GM12878 (cell line): ENCODE data around the gene CDC42EP1. TPM values are rescaled to one million over a fixed set of nuclear protein-coding genes. Genes with fewer than 3 reads are reported as not detected.

Experiments used
- ATAC-seq: fragments of 200-7000 bp; cut with Tn5 transposase; 3 replicates; pipeline ENCODE4 v1.9.1; 2020; ENCODE audit warnings: mild to moderate bottlenecking, moderate library complexity
- BruUV-seq: library from RNA; stranded (reverse); fragments of 400-500 nt; replicated peaks from 2 replicates; lab custom pipeline; 2021; lab: Mats Ljungman, UMichigan
- CTCF ChIA-PET: fragments of 300-600 bp; sonication (Branson Sonifier 250); formaldehyde crosslinking; extraction: SDS; loops from one replicate; lab custom pipeline; 2021; ENCODE audit warnings: inconsistent platforms; lab: Yijun Ruan, JAX
- POLR2A ChIA-PET: fragments of 350-600 bp; formaldehyde crosslinking; extraction: SDS; loops from one replicate; lab custom pipeline; 2021; ENCODE audit warnings: inconsistent platforms; lab: Charles Lee
- RAD21 ChIA-PET: fragments of 300-600 bp; sonication (Branson Sonifier 250); formaldehyde crosslinking; loops from one replicate; lab custom pipeline; 2023; ENCODE audit warnings: antibody characterized with exemption; ENCODE audit not compliant: unreplicated experiment; lab: Charles Lee
- SMC1A ChIA-PET: fragments of 300-600 bp; sonication (Branson Sonifier 250); formaldehyde crosslinking; loops from one replicate; lab custom pipeline; 2023; ENCODE audit not compliant: unreplicated experiment, uncharacterized antibody; lab: Charles Lee
- DNase-seq: peaks from one replicate; pipeline ENCODE4 v3.0.0-alpha.2; 2011; ENCODE audit warnings: low read depth, low spot score
- FAIRE-seq: peaks from 3 replicates; lab custom pipeline; 2011; peaks lifted over from hg19 to GRCh38; lab: Jason Lieb, UNC
- H2AFZ ChIP-seq: 2 replicates; pipeline ENCODE4 v1.6.0; 2011; ENCODE audit warnings: low read depth, low read length, control low read depth; ENCODE audit not compliant: control insufficient read depth
- H3K27ac ChIP-seq: 2 replicates; pipeline ENCODE4 v1.5.1; 2011; ENCODE audit warnings: control low read depth; ENCODE audit not compliant: control insufficient read depth, insufficient read depth
- H3K27me3 ChIP-seq, 2 experiments: replicated peaks in 1 of 2; 2 replicates each; pipeline versions ENCODE4 v1.6.0 to v1.6.1; 2011; ENCODE audit warnings: low read length in 1 of 2; ENCODE audit not compliant: control insufficient read depth in 2 of 2, insufficient read depth in 2 of 2
- H3K36me3 ChIP-seq, 2 experiments: 2 replicates each; pipeline ENCODE4 v1.5.1; 2011; ENCODE audit warnings: low read length in 1 of 2; ENCODE audit not compliant: control insufficient read depth in 2 of 2, insufficient read depth in 2 of 2
- H3K4me1 ChIP-seq: 2 replicates; pipeline ENCODE4 v1.6.1; 2011; ENCODE audit warnings: mild to moderate bottlenecking, low read length, moderate library complexity, mixed read lengths; ENCODE audit not compliant: control insufficient read depth, insufficient read depth
- H3K4me2 ChIP-seq: 2 replicates; pipeline ENCODE4 v1.6.0; 2011; ENCODE audit warnings: control low read depth; ENCODE audit not compliant: control insufficient read depth, insufficient read depth
- H3K4me3 ChIP-seq: fragments of 200-600 bp; sonication (generic); 2 replicates; pipeline ENCODE4 v1.5.1; 2016
- H3K79me2 ChIP-seq: 2 replicates; pipeline ENCODE4 v1.6.0; 2011; ENCODE audit warnings: low read length; ENCODE audit not compliant: control insufficient read depth, insufficient read depth
- H3K9ac ChIP-seq: 2 replicates; pipeline ENCODE4 v1.8.0; 2011; ENCODE audit warnings: low read length, control low read depth, mixed read lengths; ENCODE audit not compliant: control insufficient read depth, insufficient read depth
- H3K9me3 ChIP-seq: replicated peaks from 3 replicates; pipeline ENCODE4 v1.5.1; 2011; ENCODE audit warnings: mild to moderate bottlenecking, low read length; ENCODE audit not compliant: control insufficient read depth, insufficient read depth
- H4K20me1 ChIP-seq: 2 replicates; pipeline ENCODE4 v1.6.0; 2011; ENCODE audit not compliant: control insufficient read depth, insufficient read depth
- CHD2 ChIP-seq: IDR thresholded peaks from 2 replicates; pipeline ENCODE4 v1.6.1; 2011; ENCODE audit warnings: low read depth, low read length, improper control_type of control experiment, borderline replicate concordance
- GATAD2B ChIP-seq: fragments of 450-650 bp; conservative IDR thresholded peaks from 2 replicates; pipeline ENCODE4 v1.6.1; 2017; ENCODE audit warnings: low read depth, mild to moderate bottlenecking, moderate library complexity
- HDGF ChIP-seq: fragments of 450-650 bp; IDR thresholded peaks from 2 replicates; pipeline ENCODE4 v1.6.1; 2016; ENCODE audit warnings: antibody characterized with exemption
- KLF5 ChIP-seq: fragments of 450-650 bp; IDR thresholded peaks from 2 replicates; pipeline ENCODE4 v1.6.1; 2014; ENCODE audit warnings: mild to moderate bottlenecking; ENCODE audit not compliant: partially characterized antibody
- LARP7 ChIP-seq: fragments of 450-650 bp; IDR thresholded peaks from 2 replicates; pipeline ENCODE4 v1.6.1; 2017; ENCODE audit warnings: mild to moderate bottlenecking
- NFXL1 ChIP-seq: fragments of 450-650 bp; IDR thresholded peaks from 2 replicates; pipeline ENCODE4 v1.6.1; 2017; ENCODE audit warnings: antibody characterized with exemption, mild to moderate bottlenecking, borderline replicate concordance
- POLR2AphosphoS2 ChIP-seq: IDR thresholded peaks from 2 replicates; pipeline ENCODE4 v1.6.1; 2011; ENCODE audit warnings: low read depth, mild to moderate bottlenecking, low read length, improper control_type of control experiment, moderate library complexity
- WGBS: methylation state at CpG from one replicate; pipeline ENCODE4 v1.1.6; 2016; ENCODE audit warnings: low lambda C conversion rate; ENCODE audit not compliant: insufficient replicate concordance, insufficient coverage; ENCODE audit errors: missing lambda C conversion rate; 5-methylcytosine and 5-hydroxymethylcytosine counted together
- in situ Hi-C: fragments of 300-500 bp; cut with MboI; formaldehyde crosslinking; loops from 9 replicates; pipeline ENCODE4 v1.14.3; 2018; ENCODE audit warnings: mixed read lengths
- intact Hi-C: fragments of 100-400 bp; cut with micrococcal nuclease; formaldehyde crosslinking; loops from one replicate; pipeline ENCODE4 v1.14.2; 2022; ENCODE audit not compliant: unreplicated experiment
- polyA plus RNA-seq, 11 experiments: library from polyadenylated mRNA; depleted of rRNA in 4 of 11; unstranded in 6 of 11; stranded (reverse) in 5 of 11; fragments of >200 nt; fragmentation: Nextera tagmentation in 4 of 11; fragmentation: Illumina TruSeq in 1 of 11; extraction: Ambion mirVana in 4 of 11; extraction: Trizol in 1 of 11; gene quantifications; 1 replicate in 1 of 11; 2 replicates in 10 of 11; pipeline versions ENCODE4 v1.2.1 to v1.2.3, GENCODE V29; 2011 to 2016; ENCODE audit warnings: inconsistent platforms in 2 of 11, missing spikeins in 2 of 11, low read depth in 1 of 11
- total RNA-seq, 4 experiments: library from RNA; depleted of rRNA in 3 of 4; stranded (reverse); fragments of >200 nt in 3 of 4; fragmentation: Illumina TruSeq in 1 of 4; extraction: Trizol in 1 of 4; gene quantifications; 2 replicates each; pipeline versions ENCODE4 v1.2.1 to v1.2.3, GENCODE V29; 2013 to 2021
- TF ChIP-seq, protein P1 (sequence below): IDR thresholded peaks from 2 replicates; pipeline ENCODE4 v1.6.1; 2011; ENCODE audit warnings: low read depth, low read length, improper control_type of control experiment, borderline replicate concordance
- TF ChIP-seq, protein P2 (sequence below): IDR thresholded peaks from 2 replicates; pipeline ENCODE4 v1.6.1; 2012; ENCODE audit warnings: low read depth, low read length, improper control_type of control experiment

Gene CDC42EP1
- total and polyA plus RNA-seq, 10 of the 15 experiments (the other 5 are each of a cell fraction or from before 2014, with no cell fraction given): 0.04 to 0.33 (median 0.09) TPM; not detected in 7

DNA sequence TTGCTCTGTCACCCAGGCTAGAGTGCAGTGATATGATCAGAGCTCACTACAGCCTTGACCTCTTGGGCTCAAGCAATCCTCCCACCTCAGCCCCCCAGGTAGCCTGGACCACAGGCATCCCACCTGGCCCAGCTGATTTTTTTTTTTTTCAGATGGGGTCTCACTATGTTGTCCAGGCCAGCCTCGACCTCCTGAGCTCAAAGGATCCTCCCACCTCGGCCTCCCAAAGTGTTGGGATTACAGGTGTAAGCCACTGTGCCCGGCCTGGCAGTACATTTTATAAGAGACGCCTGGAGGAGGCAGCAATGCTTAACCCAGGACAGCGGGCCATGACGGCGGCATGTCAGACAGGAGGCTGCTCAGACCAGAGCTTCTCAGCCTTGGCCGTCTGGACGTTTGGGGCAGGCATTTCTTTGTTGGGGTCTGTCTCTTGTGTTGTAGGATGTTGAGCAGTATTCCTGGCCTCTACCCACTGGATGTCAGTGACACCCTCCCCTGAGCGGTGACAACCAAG, 15.3 kb downstream of the CDC42EP1 start:
- TF ChIP-seq, protein P1, sequence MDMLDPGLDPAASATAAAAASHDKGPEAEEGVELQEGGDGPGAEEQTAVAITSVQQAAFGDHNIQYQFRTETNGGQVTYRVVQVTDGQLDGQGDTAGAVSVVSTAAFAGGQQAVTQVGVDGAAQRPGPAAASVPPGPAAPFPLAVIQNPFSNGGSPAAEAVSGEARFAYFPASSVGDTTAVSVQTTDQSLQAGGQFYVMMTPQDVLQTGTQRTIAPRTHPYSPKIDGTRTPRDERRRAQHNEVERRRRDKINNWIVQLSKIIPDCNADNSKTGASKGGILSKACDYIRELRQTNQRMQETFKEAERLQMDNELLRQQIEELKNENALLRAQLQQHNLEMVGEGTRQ: no peak
- in situ Hi-C loops: no loop called here
- intact Hi-C loops: no loop called here
- Histone ChIP-seq H3K4me2 (no peak overlapping the region), H3K9me3 (no peaks in the 10 kb centered on the region), H3K9ac (no peak overlapping the region), H3K79me2 (no peaks in the 10 kb centered on the region), H3K27ac (no peak overlapping the region), H4K20me1 (no peaks in the 10 kb centered on the region), H3K36me3 (no peaks in the 10 kb centered on the region), H3K4me3 (no peak overlapping the region), H3K27me3 (no peaks in the 10 kb centered on the region; a peak in 1 of 4 replicates), H2AFZ (no peak overlapping the region), H3K4me1 (peaks cover 7% of the 10 kb centered on the region)
- DNase-seq (no peak), ATAC-seq (no peak), FAIRE-seq (no peak)
- 49% methylated on average over 10 of the region's 10 CpGs for WGBS
- RAD21 ChIA-PET: interaction anchor here (0.6 to 4.6 kb wide), 3 partner anchors 9 to 17 kb away, joined by 3 to 25 read pairs (median 3); no protein-coding TSS in a partner anchor
- BruUV-seq: no TSS peak
- CTCF ChIA-PET: interaction anchor here (1.0 to 22.0 kb wide), 3 partner anchors 8 to 12 kb away, joined by 3 to 528 read pairs (median 7); partner anchors contain the start of gene LGALS2
- SMC1A ChIA-PET: interaction anchor here (1.2 to 2.1 kb wide), 3 partner anchors 9 to 17 kb away, joined by 3 to 8 read pairs (median 4); no protein-coding TSS in a partner anchor
- POLR2A ChIA-PET: interaction anchor here (2.4 kb wide), 1 partner anchor 14 kb away, joined by 13 read pairs; no protein-coding TSS in a partner anchor

DNA sequence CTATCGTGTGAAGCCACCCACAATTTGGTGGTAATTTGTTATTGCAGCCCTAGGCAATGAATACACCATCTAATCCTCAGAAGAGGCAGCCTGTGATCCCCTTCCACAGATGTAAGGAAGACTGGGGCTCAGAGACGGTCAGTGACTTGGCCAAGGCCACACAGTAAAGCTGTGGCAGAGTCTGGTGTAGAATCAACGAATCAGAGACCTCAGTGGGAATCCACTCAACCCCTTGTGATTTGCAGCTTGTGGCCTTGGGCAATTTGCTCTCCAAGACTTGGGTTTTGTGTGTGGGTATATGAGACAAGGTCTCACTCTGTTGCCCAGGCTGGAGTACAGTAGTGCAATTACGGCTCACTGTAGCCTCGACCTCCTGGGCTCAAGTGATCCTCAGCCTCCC, 17.7 kb downstream of the CDC42EP1 start:
- H3K4me3 ChIP-seq: no peak overlapping the region
- ATAC-seq (no peak), FAIRE-seq (no peak), DNase-seq (no peak)
- H2AFZ ChIP-seq: no peak overlapping the region
- ChIA-PET RAD21 (no interaction called here), CTCF (interaction anchor here (1.2 to 22.0 kb wide), 3 partner anchors 7 to 16 kb away, joined by 3 to 528 read pairs (median 528); partner anchors contain the start of gene LGALS2), POLR2A (interaction anchor here (1.4 to 1.5 kb wide), 2 partner anchors 13 to 14 kb away, joined by 3 to 4 read pairs; no protein-coding TSS in a partner anchor), SMC1A (interaction anchor here (2.0 kb wide), 1 partner anchor 12 kb away, joined by 5 read pairs; no protein-coding TSS in a partner anchor)
- intact Hi-C loops: no loop called here
- no peaks in the 10 kb centered on the region for H4K20me1 ChIP-seq
- no TSS peak for BruUV-seq
- peaks cover 14% of the 10 kb centered on the region for H3K4me1 ChIP-seq
- no peaks in the 10 kb centered on the region for H3K36me3 ChIP-seq
- H3K9me3 ChIP-seq: no peaks in the 10 kb centered on the region
- TF ChIP-seq, protein P2, sequence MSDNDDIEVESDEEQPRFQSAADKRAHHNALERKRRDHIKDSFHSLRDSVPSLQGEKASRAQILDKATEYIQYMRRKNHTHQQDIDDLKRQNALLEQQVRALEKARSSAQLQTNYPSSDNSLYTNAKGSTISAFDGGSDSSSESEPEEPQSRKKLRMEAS: no peak
- no peak for TF ChIP-seq CHD2
- TF ChIP-seq NFXL1: no peak
- no peak for TF ChIP-seq LARP7
- TF ChIP-seq GATAD2B: no peak
- TF ChIP-seq HDGF: no peak
- TF ChIP-seq KLF5: no peak
- no peak for TF ChIP-seq POLR2AphosphoS2
- H3K79me2 ChIP-seq: no peaks in the 10 kb centered on the region
- in situ Hi-C loops: no loop called here
- no peak overlapping the region for H3K27ac ChIP-seq
- H3K27me3 ChIP-seq: no peaks in the 10 kb centered on the region; a peak in 1 of 4 replicates
- WGBS: 56% methylated on average over 5 of the region's 5 CpGs
- H3K4me2 ChIP-seq: no peak overlapping the region
- H3K9ac ChIP-seq: no peak overlapping the region
